K562 (cell line): ENCODE results near the gene GGT1. TPM values are rescaled to one million over a fixed set of nuclear protein-coding genes. Genes with fewer than 3 reads are reported as not detected.

Source experiments
- ARHGAP35 ChIP-seq: fragments of 450-650 bp; IDR thresholded peaks from 2 replicates; pipeline ENCODE4 v1.6.1; 2018; ENCODE audit not compliant: partially characterized antibody
- ASH1L ChIP-seq: fragments of 450-650 bp; IDR thresholded peaks from 2 replicates; pipeline ENCODE4 v1.6.1; 2018; ENCODE audit warnings: borderline replicate concordance, mild to moderate bottlenecking, low read depth; ENCODE audit not compliant: partially characterized antibody
- ELF4 ChIP-seq: fragments of 450-650 bp; formaldehyde crosslinking; IDR thresholded peaks from 2 replicates; pipeline ENCODE4 v1.4.0; 2022; ENCODE audit warnings: missing genetic modification characterization
- HNRNPL ChIP-seq: fragments of 200-400 bp; formaldehyde crosslinking; IDR thresholded peaks from 2 replicates; pipeline ENCODE4 v1.6.1; 2017; ENCODE audit warnings: low read depth, mild to moderate bottlenecking, low read length
- KAT7 ChIP-seq: sonication (generic); formaldehyde crosslinking; IDR thresholded peaks from 2 replicates; pipeline ENCODE4 v1.8.0; 2022; ENCODE audit warnings: missing genetic modification reagents, mild to moderate bottlenecking, borderline replicate concordance
- NR3C1 ChIP-seq: sonication (generic); formaldehyde crosslinking; IDR thresholded peaks from 2 replicates; pipeline ENCODE4 v1.8.1; 2022; ENCODE audit warnings: missing genetic modification reagents
- POLR2A ChIP-seq: fragments of 450-650 bp; conservative IDR thresholded peaks from 2 replicates; pipeline ENCODE4 v1.6.1; 2016
- POLR2H ChIP-seq: IDR thresholded peaks from 2 replicates; pipeline ENCODE4 v1.6.1; 2016; ENCODE audit warnings: missing genetic modification characterization, low read depth, mild to moderate bottlenecking, control low read depth, missing compliant biosample characterization, moderate library complexity
- RBM34 ChIP-seq: fragments of 200-400 bp; formaldehyde crosslinking; IDR thresholded peaks from 2 replicates; pipeline ENCODE4 v1.6.1; 2018; ENCODE audit warnings: low read length, borderline replicate concordance; ENCODE audit not compliant: insufficient read depth
- STAT5B ChIP-seq: fragments of 250-450 bp; sonication (Bioruptor Pico); IDR thresholded peaks from 2 replicates; pipeline ENCODE4 v1.8.0; 2021; ENCODE audit warnings: mild to moderate bottlenecking, inconsistent platforms
- ZBTB7A ChIP-seq: IDR thresholded peaks from 2 replicates; pipeline ENCODE4 v1.6.1; 2011; ENCODE audit warnings: low read depth, mild to moderate bottlenecking, low read length, moderate library complexity, borderline replicate concordance; ENCODE audit not compliant: control insufficient read depth
- ZNF707 ChIP-seq: fragments of 250-450 bp; sonication (Bioruptor Pico); conservative IDR thresholded peaks from 2 replicates; pipeline ENCODE4 v1.8.0; 2022; ENCODE audit warnings: inconsistent platforms, mild to moderate bottlenecking, moderate library complexity
- polyA plus RNA-seq, 8 experiments: library from polyadenylated mRNA; depleted of rRNA in 4 of 8; stranded (reverse) in 5 of 8; unstranded in 3 of 8; fragments of >200 nt; fragmentation: Nextera tagmentation in 2 of 8; fragmentation: Illumina TruSeq in 1 of 8; extraction: Ambion mirVana in 2 of 8; extraction: Trizol in 1 of 8; gene quantifications; 2 replicates each; pipeline versions ENCODE4 v1.2.1 to v1.2.3, GENCODE V29; 2011 to 2014; ENCODE audit warnings: inconsistent platforms in 1 of 8, missing spikeins in 1 of 8
- total RNA-seq, 7 experiments: library from RNA; depleted of rRNA in 6 of 7; stranded (reverse); fragments of >200 nt in 6 of 7; fragmentation: Illumina TruSeq in 2 of 7; extraction: Trizol in 2 of 7; gene quantifications; 2 replicates each; pipeline versions ENCODE4 v1.2.1 to v1.2.3, GENCODE V29; 2011 to 2021; ENCODE audit warnings: low replicate concordance in 1 of 7
- TF ChIP-seq, protein P1 (sequence below): IDR thresholded peaks from 3 replicates; pipeline ENCODE4 v1.6.1; 2011; ENCODE audit warnings: borderline replicate concordance, mild to moderate bottlenecking, moderate library complexity; ENCODE audit not compliant: insufficient read length; ENCODE audit errors: extremely low read depth
- TF ChIP-seq, protein P2 (sequence below), 2 experiments: IDR thresholded peaks; 2 replicates each; pipeline ENCODE4 v1.6.1; 2012; ENCODE audit warnings: improper control_type of control experiment in 2 of 2, low read depth in 2 of 2, low read length in 2 of 2, borderline replicate concordance in 1 of 2
- TF ChIP-seq, protein P3 (sequence below), 2 experiments: IDR thresholded peaks in 1 of 2; conservative IDR thresholded peaks in 1 of 2; 2 replicates each; pipeline ENCODE4 v1.6.1; 2016; ENCODE audit warnings: low read depth in 2 of 2, mild to moderate bottlenecking in 1 of 2, missing compliant biosample characterization in 1 of 2, missing genetic modification characterization in 1 of 2, moderate library complexity in 1 of 2
- TF ChIP-seq, protein P4 (sequence below): fragments of 250-450 bp; sonication (Bioruptor Pico); IDR thresholded peaks from 2 replicates; pipeline ENCODE4 v1.5.0; 2022; ENCODE audit warnings: mild to moderate bottlenecking

Gene GGT1
- total and polyA plus RNA-seq, 9 of the 15 experiments (the other 6 are each of a cell fraction or from before 2014, with no cell fraction given): 0.46 to 11.8 (median 6.9) TPM

DNA sequence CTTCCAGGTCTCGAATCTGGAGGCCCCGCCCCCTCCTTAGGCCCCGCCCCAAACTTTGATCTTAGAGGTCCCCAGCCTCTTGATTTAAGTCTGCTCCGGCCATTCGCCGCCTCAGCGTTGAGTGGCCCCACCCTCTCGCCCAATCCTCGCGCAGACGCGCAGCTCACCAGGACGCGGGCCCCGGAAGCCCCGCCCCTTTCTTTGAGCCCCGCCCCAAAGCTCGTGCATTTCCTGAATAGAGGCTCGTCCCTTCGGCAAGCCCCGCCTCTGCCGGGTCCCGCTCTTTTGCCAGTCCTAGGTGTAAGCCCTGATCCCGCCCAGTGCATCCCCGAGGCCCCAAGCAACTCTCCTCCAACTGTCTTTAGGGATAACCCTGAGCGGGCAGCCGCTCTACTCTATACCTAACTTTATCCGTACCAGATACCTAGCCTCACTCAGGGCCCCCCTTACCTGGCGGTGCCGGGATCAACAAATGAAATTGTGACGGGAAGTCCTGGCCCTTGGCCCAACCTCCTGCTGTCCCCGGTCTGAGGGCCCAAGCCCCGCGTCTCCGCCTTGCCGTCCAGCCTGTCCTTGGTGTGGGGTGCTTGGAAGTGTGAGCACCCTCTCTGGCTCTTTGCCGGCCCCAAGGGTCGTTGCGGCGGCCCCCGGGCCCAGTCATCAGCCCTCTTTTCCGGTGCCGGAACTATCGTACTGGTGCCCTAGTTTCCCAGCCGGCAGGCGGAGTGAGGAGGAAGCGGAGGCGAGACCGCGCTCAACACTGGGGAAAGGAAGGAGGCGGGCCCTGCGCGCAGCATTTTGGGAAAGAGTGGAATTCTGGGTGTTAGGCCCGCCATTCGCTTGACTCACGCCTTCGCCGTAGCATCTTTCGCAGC is 47.6 kb upstream of the GGT1 start, which contains the start of gene SNRPD3 (continued):
- TF ChIP-seq, protein P1, sequence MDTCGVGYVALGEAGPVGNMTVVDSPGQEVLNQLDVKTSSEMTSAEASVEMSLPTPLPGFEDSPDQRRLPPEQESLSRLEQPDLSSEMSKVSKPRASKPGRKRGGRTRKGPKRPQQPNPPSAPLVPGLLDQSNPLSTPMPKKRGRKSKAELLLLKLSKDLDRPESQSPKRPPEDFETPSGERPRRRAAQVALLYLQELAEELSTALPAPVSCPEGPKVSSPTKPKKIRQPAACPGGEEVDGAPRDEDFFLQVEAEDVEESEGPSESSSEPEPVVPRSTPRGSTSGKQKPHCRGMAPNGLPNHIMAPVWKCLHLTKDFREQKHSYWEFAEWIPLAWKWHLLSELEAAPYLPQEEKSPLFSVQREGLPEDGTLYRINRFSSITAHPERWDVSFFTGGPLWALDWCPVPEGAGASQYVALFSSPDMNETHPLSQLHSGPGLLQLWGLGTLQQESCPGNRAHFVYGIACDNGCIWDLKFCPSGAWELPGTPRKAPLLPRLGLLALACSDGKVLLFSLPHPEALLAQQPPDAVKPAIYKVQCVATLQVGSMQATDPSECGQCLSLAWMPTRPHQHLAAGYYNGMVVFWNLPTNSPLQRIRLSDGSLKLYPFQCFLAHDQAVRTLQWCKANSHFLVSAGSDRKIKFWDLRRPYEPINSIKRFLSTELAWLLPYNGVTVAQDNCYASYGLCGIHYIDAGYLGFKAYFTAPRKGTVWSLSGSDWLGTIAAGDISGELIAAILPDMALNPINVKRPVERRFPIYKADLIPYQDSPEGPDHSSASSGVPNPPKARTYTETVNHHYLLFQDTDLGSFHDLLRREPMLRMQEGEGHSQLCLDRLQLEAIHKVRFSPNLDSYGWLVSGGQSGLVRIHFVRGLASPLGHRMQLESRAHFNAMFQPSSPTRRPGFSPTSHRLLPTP: no peak
- TF ChIP-seq POLR2H (tag) (peak; percentile 76), KAT7 (CRISPR knock-in tag) (no peak; the same call in 1 of the 2 replicates), HNRNPL (no peak), NR3C1 (CRISPR knock-in tag) (no peak), ARHGAP35 (no peak), POLR2A (peak; percentile 82), ZNF707 (CRISPR knock-in tag) (no peak), ELF4 (CRISPR knock-in tag) (no peak), STAT5B (CRISPR knock-in tag) (no peak), ASH1L (no peak), RBM34 (no peak), ZBTB7A (no peak)
- TF ChIP-seq, protein P2, sequence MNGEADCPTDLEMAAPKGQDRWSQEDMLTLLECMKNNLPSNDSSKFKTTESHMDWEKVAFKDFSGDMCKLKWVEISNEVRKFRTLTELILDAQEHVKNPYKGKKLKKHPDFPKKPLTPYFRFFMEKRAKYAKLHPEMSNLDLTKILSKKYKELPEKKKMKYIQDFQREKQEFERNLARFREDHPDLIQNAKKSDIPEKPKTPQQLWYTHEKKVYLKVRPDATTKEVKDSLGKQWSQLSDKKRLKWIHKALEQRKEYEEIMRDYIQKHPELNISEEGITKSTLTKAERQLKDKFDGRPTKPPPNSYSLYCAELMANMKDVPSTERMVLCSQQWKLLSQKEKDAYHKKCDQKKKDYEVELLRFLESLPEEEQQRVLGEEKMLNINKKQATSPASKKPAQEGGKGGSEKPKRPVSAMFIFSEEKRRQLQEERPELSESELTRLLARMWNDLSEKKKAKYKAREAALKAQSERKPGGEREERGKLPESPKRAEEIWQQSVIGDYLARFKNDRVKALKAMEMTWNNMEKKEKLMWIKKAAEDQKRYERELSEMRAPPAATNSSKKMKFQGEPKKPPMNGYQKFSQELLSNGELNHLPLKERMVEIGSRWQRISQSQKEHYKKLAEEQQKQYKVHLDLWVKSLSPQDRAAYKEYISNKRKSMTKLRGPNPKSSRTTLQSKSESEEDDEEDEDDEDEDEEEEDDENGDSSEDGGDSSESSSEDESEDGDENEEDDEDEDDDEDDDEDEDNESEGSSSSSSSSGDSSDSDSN (IDR thresholded peaks at IDR 0.05; ENCODE audit: borderline replicate concordance in 1 of 2, low read depth in 2 of 2, low read length in 2 of 2): no peak
- TF ChIP-seq, protein P3, sequence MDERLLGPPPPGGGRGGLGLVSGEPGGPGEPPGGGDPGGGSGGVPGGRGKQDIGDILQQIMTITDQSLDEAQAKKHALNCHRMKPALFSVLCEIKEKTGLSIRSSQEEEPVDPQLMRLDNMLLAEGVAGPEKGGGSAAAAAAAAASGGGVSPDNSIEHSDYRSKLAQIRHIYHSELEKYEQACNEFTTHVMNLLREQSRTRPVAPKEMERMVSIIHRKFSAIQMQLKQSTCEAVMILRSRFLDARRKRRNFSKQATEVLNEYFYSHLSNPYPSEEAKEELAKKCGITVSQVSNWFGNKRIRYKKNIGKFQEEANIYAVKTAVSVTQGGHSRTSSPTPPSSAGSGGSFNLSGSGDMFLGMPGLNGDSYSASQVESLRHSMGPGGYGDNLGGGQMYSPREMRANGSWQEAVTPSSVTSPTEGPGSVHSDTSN (CRISPR knock-in tag; IDR thresholded peaks at IDR 0.05; ENCODE audit: low read depth): no peak
- TF ChIP-seq, protein P3 (tag; conservative IDR thresholded peaks at IDR 0.05; ENCODE audit: low read depth): peak; percentile 43
- TF ChIP-seq, protein P4, sequence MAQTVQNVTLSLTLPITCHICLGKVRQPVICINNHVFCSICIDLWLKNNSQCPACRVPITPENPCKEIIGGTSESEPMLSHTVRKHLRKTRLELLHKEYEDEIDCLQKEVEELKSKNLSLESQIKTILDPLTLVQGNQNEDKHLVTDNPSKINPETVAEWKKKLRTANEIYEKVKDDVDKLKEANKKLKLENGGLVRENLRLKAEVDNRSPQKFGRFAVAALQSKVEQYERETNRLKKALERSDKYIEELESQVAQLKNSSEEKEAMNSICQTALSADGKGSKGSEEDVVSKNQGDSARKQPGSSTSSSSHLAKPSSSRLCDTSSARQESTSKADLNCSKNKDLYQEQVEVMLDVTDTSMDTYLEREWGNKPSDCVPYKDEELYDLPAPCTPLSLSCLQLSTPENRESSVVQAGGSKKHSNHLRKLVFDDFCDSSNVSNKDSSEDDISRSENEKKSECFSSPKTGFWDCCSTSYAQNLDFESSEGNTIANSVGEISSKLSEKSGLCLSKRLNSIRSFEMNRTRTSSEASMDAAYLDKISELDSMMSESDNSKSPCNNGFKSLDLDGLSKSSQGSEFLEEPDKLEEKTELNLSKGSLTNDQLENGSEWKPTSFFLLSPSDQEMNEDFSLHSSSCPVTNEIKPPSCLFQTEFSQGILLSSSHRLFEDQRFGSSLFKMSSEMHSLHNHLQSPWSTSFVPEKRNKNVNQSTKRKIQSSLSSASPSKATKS: no peak
